ENCODE results near the gene MZT2B. TPM values are rescaled to one million over a fixed set of nuclear protein-coding genes. Genes with fewer than 3 reads are reported as not detected.

The MZT2B gene
- total and polyA plus RNA-seq, 9 of the 15 experiments (the other 6 are each of a cell fraction or from before 2014, with no cell fraction given), result 5.1 to 435 (median 102) TPM

DNA sequence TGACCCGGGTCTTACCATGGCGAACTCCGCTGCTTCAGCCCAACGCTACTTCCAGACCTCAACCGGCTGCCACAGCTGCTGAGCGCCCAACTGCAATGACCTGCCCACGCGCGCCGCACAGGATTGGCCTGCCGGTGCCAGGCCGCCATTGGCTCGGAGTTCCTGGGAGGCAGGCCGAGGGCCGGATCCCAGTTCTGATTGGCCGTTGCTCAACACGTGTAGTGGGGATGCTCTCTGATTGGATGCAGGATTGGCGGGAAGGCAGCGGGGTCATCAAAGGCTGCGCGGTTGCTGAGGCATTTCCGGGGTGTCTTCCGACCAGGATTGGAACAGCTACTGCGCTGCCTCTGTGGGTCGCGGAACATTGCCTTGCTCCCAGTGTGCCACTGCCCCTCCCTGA lies 16.3 kb downstream of the MZT2B start, which contains the start of gene TUBA3E:
TSS of gene TUBA3E (minus strand) at position 97 of the 400 bp plus-strand sequence. CDS start at position 18, 79 bp downstream.
- BruUV-seq (replicated peaks), result no TSS peak
- no peak within 1 kb of the TSS for H3K4me3 ChIP-seq
- peaks cover 7 to 8% of the 10 kb centered on the region in 2 experiments; a peak in 4 of 5 replicates for H3K4me1 ChIP-seq (replicated peaks in 1 of 2; ENCODE audit: control insufficient read depth in 2 of 2, insufficient read depth in 2 of 2, low read length in 2 of 2)
- no peak within 1 kb of the TSS for H3K4me2 ChIP-seq (ENCODE audit: insufficient read depth, low read length)
- no peaks in the 10 kb centered on the region for H4K20me1 ChIP-seq (replicated peaks; ENCODE audit: control insufficient read depth, insufficient read depth, low read length)
- no peak within 1 kb of the TSS for H3K9ac ChIP-seq (ENCODE audit: insufficient read depth in 1 of 2, low read depth in 2 of 2, low read length in 2 of 2)
- H3K36me3 ChIP-seq (ENCODE audit: control insufficient read depth, insufficient read depth, low read length), result no peaks in the 10 kb centered on the region
- no peaks in the 10 kb centered on the region for H3K9me3 ChIP-seq (replicated peaks; ENCODE audit: control insufficient read depth, insufficient read depth, low read depth, low read length)
- no peak for ATAC-seq
- no peaks in the 10 kb centered on the region for H3K27me3 ChIP-seq (ENCODE audit: control insufficient read depth in 2 of 2, insufficient read depth in 2 of 2, low read length in 2 of 2)
- TF ChIP-seq, protein P1, sequence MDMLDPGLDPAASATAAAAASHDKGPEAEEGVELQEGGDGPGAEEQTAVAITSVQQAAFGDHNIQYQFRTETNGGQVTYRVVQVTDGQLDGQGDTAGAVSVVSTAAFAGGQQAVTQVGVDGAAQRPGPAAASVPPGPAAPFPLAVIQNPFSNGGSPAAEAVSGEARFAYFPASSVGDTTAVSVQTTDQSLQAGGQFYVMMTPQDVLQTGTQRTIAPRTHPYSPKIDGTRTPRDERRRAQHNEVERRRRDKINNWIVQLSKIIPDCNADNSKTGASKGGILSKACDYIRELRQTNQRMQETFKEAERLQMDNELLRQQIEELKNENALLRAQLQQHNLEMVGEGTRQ (CRISPR knock-in tag; IDR thresholded peaks at IDR 0.05), result peak; percentile 38
- TF ChIP-seq, protein P2, sequence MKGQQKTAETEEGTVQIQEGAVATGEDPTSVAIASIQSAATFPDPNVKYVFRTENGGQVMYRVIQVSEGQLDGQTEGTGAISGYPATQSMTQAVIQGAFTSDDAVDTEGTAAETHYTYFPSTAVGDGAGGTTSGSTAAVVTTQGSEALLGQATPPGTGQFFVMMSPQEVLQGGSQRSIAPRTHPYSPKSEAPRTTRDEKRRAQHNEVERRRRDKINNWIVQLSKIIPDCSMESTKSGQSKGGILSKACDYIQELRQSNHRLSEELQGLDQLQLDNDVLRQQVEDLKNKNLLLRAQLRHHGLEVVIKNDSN (CRISPR knock-in tag; IDR thresholded peaks at IDR 0.05), result peak; percentile 66
- TF ChIP-seq POLR3A (IDR thresholded peaks at IDR 0.05; ENCODE audit: borderline replicate concordance, extremely low read depth, insufficient read depth, insufficient read length) (no peak), ZBED1 (IDR thresholded peaks at IDR 0.05) (no peak), MXI1 (IDR thresholded peaks at IDR 0.05; ENCODE audit: low read depth, low read length) (no peak), POLR2A (conservative IDR thresholded peaks at IDR 0.05) (no peak)
- TF ChIP-seq, protein P3, sequence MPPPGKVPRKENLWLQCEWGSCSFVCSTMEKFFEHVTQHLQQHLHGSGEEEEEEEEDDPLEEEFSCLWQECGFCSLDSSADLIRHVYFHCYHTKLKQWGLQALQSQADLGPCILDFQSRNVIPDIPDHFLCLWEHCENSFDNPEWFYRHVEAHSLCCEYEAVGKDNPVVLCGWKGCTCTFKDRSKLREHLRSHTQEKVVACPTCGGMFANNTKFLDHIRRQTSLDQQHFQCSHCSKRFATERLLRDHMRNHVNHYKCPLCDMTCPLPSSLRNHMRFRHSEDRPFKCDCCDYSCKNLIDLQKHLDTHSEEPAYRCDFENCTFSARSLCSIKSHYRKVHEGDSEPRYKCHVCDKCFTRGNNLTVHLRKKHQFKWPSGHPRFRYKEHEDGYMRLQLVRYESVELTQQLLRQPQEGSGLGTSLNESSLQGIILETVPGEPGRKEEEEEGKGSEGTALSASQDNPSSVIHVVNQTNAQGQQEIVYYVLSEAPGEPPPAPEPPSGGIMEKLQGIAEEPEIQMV (tag; conservative IDR thresholded peaks at IDR 0.05; ENCODE audit: low read depth), result no peak
- H3K27ac ChIP-seq (ENCODE audit: extremely low read depth, low read depth, low read length), result no peak within 1 kb of the TSS
- DNase-seq (ENCODE audit: extremely low read depth in 1 of 4, low spot score in 3 of 4), result no peak
- WGBS (ENCODE audit: insufficient coverage, low coverage, missing lambda C conversion rate), result 91% methylated on average over 14 of the region's 26 CpGs
- intact Hi-C loops (cut with micrococcal nuclease) (no loop called here), in situ Hi-C loops (cut with MboI) (no loop called here)
- H2AFZ ChIP-seq (ENCODE audit: low read depth, low read length), result no peak within 1 kb of the TSS
- CTCF ChIA-PET (ENCODE audit: low intra/inter-chr PET ratio), result no interaction called here
- no peaks in the 10 kb centered on the region for H3K9me1 ChIP-seq (ENCODE audit: control insufficient read depth, insufficient read depth, low read length)
- H3K79me2 ChIP-seq (ENCODE audit: control insufficient read depth, insufficient read depth, low read length), result no peaks in the 10 kb centered on the region
- POLR2A ChIA-PET, result no interaction called here
- no peak for FAIRE-seq

Data from K562 (cell line).